A673 (cell line): ENCODE measurements around the gene ALOX12.

Source experiments
- CTCF ChIP-seq: fragments of 300-800, 200-600 bp; sonication (generic); conservative IDR thresholded peaks from 2 replicates; pipeline ENCODE4 v1.5.1; 2017; ENCODE audit warnings: low read depth, mild to moderate bottlenecking, antibody characterized with exemption, low read length, moderate library complexity, mixed read lengths
- EZH2 ChIP-seq: fragments of 200-600 bp; sonication (generic); IDR thresholded peaks from 2 replicates; pipeline ENCODE4 v1.6.1; 2017; ENCODE audit warnings: borderline replicate concordance, low read depth, mild to moderate bottlenecking, mixed read lengths, antibody characterized with exemption, low read length; ENCODE audit not compliant: poor library complexity, severe bottlenecking

- TF ChIP-seq CTCF (no peak), EZH2 (no peak)
These were observed 47.8 kb downstream of the ALOX12 start, which contains the start of gene SLC16A11 for GRCh38 chr17:7043497-7044198.
